NT2/D1 (cell line): ENCODE measurements around the gene MEGF6.

Experiments
- YY1 ChIP-seq: IDR thresholded peaks from 2 replicates; pipeline ENCODE4 v1.6.1; 2011; ENCODE audit not compliant: insufficient read length, insufficient read depth
- ZNF274 ChIP-seq: IDR thresholded peaks from 2 replicates; pipeline ENCODE4 v1.6.1; 2011; ENCODE audit warnings: mild to moderate bottlenecking, low read depth, low read length

GRCh38 chr1:3504822-3505153, 106.5 kb downstream of the MEGF6 start:
- TF ChIP-seq YY1 (no peak), ZNF274 (no peak)
